HG03558 (cell line): ENCODE data around the gene MGST1.

Experiments
- ATAC-seq: cut with Tn5 transposase; IDR thresholded peaks from one replicate; pipeline ENCODE4 v1.9.1; 2021; ENCODE audit warnings: moderate number of reproducible peaks; ENCODE audit not compliant: unreplicated experiment; ENCODE audit errors: extremely low read depth

Gene MGST1, protein sequence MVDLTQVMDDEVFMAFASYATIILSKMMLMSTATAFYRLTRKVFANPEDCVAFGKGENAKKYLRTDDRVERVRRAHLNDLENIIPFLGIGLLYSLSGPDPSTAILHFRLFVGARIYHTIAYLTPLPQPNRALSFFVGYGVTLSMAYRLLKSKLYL

GRCh38 chr12:16347391-16348298, at the start of gene MGST1:
MGST1 (plus strand) TSS chr12:16347645; CDS start chr12:16354253, 6,608 bp downstream.
- ATAC-seq, result peak; percentile 57

GRCh38 chr12:16299403-16299802, 48.0 kb upstream of the MGST1 start:
- ATAC-seq, result no peak

DNA sequence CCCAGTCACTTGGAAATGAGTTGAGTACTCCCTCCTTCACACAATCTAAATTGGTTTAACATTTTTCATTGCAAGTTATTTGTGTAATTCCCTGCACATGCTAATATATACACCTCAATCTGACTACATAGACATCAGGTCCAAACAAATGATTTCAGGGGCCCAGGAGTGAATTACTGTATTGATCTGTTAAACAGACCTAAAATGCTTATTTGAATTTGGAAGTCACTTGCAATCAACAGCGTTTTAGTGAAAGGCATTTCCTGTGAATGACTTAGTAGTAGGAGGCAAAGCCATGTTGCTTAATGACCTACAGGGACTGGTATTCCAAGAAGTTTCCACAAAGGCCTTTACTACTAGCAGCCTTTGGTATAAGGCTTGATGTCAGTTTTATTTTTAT, 47.3 kb upstream of the MGST1 start:
- ATAC-seq, result no peak

DNA sequence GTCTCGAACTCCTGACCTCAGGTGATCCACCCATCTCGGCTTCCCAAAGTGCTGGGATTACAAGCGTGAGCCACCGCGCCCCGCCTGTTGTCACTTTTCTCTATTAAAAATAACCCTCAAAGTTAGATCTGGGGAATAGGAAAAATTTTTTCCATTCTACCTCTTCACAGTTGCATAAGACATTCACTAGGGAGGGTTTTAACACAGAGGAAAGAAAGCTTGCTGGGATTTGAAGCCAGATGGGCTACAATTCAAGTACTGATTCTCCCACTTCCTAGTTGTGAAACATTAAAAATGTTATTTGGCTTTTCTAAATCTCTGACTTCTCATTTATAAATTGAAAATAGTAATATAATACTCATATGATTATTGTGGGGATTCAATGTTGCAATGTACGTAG, 46.7 kb upstream of the MGST1 start:
- no peak for ATAC-seq

DNA sequence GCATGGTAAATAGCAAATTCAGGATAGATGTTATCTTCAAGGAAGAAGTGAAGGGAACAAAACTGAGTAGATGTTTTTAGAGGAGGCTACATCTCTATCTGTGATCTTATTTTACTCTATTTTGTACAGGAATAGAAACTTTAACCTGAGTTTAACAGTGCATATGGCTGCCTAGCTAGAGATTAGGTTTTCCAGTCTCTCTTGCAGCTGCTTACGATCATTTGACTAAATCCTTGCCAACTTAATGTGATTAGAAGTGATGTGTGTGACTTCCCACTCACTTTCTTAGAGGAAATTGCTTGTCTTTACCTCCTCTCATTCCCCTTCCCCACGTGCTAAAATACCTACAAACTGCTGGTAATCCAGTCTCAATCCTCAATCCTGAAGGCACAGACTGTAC, 43.5 kb upstream of the MGST1 start:
- no peak for ATAC-seq

DNA sequence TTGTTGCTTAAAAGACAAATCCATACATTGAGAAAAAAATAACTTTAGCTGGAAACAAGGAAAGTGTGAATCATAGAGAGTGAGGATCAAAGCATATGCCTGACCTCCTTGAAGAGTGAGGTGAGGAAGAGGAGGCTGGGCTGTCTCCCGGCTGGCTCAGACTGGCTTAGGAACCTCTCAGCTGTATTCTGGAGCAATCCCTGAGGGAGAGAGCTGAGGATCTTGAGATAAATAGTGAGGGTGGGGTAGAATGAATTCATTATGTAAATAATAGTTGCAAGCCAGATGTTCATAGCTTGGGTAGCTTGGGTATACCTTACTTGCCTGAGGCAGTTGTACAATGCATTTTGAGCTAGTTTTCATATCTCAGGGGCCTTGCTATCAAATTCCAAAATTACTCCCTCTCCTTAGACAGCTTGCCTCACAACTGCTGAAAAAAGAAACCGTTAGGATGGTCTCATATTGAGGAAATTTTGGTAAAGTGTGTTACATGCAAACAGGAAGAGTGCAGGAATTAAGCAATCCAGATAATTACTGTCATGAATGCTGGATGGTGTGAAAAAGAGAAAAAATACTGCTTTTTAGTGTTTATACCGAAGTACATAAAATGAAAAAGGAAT, 39.5 kb upstream of the MGST1 start:
- no peak for ATAC-seq

GRCh38 chr12:16310934-16311333, 36.5 kb upstream of the MGST1 start:
- no peak for ATAC-seq

DNA sequence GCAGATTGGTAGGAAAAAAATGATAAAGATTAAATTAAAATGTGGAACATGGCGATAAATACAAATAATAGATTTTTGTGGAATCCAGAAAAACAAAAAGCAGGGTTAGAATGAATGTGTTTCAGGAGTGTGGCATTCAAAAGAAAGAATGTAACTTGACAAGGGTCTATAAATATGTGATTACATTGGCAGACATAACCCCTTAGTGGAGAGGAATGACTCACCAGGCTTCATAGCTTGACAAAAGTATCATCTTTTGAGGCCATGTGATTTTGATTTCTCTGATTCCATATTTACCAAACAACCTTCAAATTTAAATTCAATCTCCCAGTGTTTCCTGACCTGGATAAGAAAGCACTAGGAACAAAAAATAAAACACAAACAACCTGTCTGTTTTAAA, 24.4 kb upstream of the MGST1 start:
- ATAC-seq, result no peak

DNA sequence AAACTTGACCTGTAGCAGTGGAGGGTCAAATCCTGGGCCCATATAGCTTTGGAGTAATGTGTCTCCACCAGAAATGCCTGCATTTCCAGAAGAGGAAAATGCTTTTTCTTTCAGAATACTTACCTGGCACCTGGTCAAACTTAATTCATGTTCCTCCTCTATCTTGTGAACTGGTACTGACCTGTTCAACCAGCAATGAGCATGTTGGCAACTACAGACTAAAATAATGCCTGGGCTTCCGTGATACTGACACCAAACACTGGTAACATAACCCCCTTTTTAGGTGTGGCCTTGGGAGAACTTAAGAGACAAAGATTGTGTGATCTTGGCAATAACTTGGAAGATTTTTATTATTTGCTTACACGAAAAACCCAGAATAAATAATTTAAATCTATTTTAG, 23.8 kb upstream of the MGST1 start:
- ATAC-seq, result no peak

DNA sequence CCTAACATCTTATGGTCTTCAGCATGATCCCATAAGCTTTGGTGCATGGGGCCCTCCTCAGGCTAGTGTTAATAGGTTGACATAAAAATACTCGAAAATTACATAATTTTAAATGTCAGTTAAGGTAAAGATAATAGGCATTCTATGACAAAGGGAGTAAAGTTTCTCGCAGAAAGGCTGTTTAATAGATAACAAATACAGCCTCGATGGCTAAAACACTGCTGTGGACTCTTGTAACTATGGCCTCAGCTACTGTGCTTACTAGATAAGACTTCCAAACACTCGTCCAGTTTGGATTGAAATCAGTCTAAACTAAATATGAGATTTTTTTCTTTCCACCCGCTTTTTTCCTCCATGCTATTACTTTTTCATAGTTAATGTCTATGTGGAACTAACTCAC, 23.2 kb upstream of the MGST1 start:
- no peak for ATAC-seq

GRCh38 chr12:16324772-16325171, 22.7 kb upstream of the MGST1 start:
- no peak for ATAC-seq

DNA sequence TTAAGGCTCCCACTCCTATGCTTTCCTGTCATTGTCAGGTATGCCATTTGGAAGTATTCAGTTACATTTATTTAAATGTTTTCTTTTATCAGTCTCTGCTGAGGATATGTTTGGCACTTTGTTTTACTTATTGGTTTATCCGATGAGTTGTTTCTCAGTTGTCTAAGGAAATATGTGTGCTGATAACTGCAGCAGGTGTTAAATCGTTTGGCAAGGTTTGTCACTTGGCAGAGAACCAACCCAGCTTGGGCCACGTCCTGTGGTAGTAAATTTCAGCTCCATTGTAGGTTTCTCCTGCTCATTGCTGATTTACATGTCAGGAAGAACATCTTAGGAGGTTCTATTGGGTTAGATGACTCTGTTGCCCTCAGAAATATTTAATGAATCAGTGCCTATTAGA, 22.0 kb upstream of the MGST1 start:
- ATAC-seq, result no peak

- ATAC-seq, result no peak
Observed at GRCh38 chr12:16327963-16328362, 19.5 kb upstream of the MGST1 start.

DNA sequence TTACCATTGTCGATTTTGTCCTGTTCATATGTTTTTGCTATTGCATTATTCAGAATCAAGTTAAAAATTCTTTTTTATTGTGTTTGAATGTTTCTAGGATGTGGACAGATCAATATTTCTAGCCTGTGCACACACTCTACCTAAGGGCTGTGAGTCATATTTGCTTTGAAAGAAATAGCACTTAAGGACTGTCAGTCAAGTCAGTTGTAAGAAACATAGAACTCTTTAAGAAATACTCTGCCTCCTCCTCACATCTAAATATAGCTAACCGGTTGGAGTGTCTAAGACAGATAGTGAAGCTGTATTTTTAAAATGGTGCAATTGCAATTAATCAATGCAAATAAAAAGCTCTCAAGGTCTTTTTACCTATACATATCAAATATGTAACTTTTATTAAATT, 17.9 kb upstream of the MGST1 start:
- no peak for ATAC-seq

DNA sequence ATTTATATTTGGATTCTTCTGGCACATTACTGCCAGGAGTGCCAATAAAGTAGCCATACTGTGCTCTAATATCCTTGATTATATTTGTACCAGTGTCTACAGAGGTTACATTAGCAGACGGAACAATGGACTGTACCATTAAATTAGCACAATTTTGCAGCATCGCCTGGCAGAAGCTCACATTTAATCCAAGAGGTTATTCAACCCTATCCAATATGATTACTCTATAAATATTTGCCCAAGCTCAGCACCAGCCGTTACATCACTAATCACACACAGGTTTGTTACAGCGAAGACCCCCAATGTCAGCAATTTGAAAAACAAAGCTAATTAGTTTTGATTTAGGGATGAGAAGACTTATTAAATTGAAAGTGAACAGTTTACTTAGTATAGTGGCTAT, 16.9 kb upstream of the MGST1 start:
- no peak for ATAC-seq

GRCh38 chr12:16331998-16332397, 15.4 kb upstream of the MGST1 start:
- no peak for ATAC-seq

- ATAC-seq, result no peak
Observed at GRCh38 chr12:16335838-16336237, 11.6 kb upstream of the MGST1 start.

GRCh38 chr12:16344269-16344668, 3.2 kb upstream of the MGST1 start:
- ATAC-seq, result no peak

DNA sequence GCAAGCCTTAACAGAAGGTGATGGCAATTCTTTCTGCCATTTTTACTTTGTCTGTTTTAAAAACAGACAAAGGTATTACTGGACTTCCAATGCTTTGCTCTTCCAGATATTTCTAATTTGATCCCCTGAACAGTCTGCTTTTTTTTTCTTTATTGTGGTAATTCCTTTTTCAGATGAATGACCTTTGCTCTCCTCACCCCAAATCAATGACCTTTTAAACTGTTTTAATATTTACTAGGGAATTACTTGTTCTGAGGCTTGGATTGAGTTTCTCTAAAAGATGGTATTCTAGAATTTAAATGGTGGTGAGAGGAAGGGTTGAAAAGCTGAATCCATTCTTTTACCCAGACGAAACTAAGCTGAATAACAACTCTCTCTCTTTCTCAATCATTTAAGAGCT, 2.3 kb upstream of the MGST1 start:
- ATAC-seq, result no peak

DNA sequence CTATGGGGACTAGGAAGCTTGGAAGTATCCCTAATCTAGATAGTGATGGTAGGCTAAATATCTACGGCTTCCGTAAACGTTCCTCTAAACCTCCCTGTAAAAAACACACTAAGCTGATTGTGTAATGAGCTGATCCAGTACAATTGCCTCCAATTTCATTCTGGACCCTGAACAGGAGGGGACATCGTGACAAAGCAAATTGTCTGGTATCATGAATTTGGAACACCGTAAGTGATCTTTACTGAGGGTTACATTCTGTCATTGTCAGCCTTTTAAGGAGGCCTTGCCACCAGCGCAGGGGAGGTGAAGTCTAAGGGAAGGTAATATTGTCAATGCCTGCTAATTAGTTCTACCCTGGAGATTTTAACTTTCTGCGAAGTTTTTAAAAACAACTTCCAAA, 487 bp upstream of the MGST1 start:
- no peak for ATAC-seq

- ATAC-seq, result no peak
Observed at GRCh38 chr12:16348435-16349130, 1.1 kb downstream of the MGST1 start.
